ENCODE data around the gene HNRNPA1L2. TPM values are rescaled to one million over a fixed set of nuclear protein-coding genes. Genes with fewer than 3 reads are reported as not detected.
A peak's percentile ranks its signal among the peaks of the same experiment; 100 is the strongest.
"Not testable (repeated sequence)": the region's sequence is repeated elsewhere in the genome, so short reads cannot be mapped to it uniquely, and the experiment has no call there.

The HNRNPA1L2 gene
- total RNA-seq, 2 experiments from 2014 or later, result 6.2 to 6.7 TPM

GRCh38 chr13:52652196-52652979 is 10.2 kb downstream of the HNRNPA1L2 start, which contains the start of gene SUGT1:
TSS of gene SUGT1 (plus strand) at chr13:52652836. CDS start at chr13:52652921, 85 bp downstream.
- no peaks in the 10 kb centered on the region for H3K9me3 Mint-ChIP-seq
- H3K4me3 Mint-ChIP-seq, result no peak within 1 kb of the TSS
- H3K27me3 Mint-ChIP-seq (ENCODE audit: low read depth), result no peaks in the 10 kb centered on the region
- CTCF ChIA-PET, result interaction anchor here (0.7 to 2.5 kb wide), 9 partner anchors 8 to 201 kb away, joined by 3 to 15 read pairs (median 3); no protein-coding TSS in a partner anchor
- no peak within 1 kb of the TSS for H3K27ac Mint-ChIP-seq
- intact Hi-C loops (cut with micrococcal nuclease), result loop anchor here (1.0 to 5.0 kb wide), 9 partner anchors 35 to 1199 kb away; partner anchors contain the start of genes ALG11, ATP7B, CKAP2 and INTS6
- H3K36me3 Mint-ChIP-seq (ENCODE audit: low read depth), result peaks cover 14% of the 10 kb centered on the region
- peak; percentile 95 for DNase-seq
- H3K4me1 Mint-ChIP-seq (ENCODE audit: low read depth), result peaks cover 14% of the 10 kb centered on the region

- intact Hi-C loops (cut with micrococcal nuclease), result loop anchor here (1.0 to 5.0 kb wide), 9 partner anchors 36 to 1200 kb away; partner anchors contain the start of genes ALG11, ATP7B, CKAP2 and INTS6
- H3K9me3 Mint-ChIP-seq, result no peaks in the 10 kb centered on the region
- peaks cover 14% of the 10 kb centered on the region for H3K36me3 Mint-ChIP-seq (ENCODE audit: low read depth)
- CTCF ChIA-PET, result interaction anchor here (0.7 to 2.5 kb wide), 10 partner anchors 9 to 202 kb away, joined by 3 to 15 read pairs (median 3); no protein-coding TSS in a partner anchor
- H3K27me3 Mint-ChIP-seq (ENCODE audit: low read depth), result no peaks in the 10 kb centered on the region
- H3K4me3 Mint-ChIP-seq, result no peak overlapping the region
- no peak overlapping the region for H3K27ac Mint-ChIP-seq
- peaks cover 14% of the 10 kb centered on the region for H3K4me1 Mint-ChIP-seq (ENCODE audit: low read depth)
- DNase-seq, result no peak
Measured at GRCh38 chr13:52652980-52653303, 10.7 kb downstream of the HNRNPA1L2 start.

- no peak for DNase-seq
- no peak overlapping the region for H3K27ac Mint-ChIP-seq
- no peaks in the 10 kb centered on the region for H3K9me3 Mint-ChIP-seq
- H3K36me3 Mint-ChIP-seq (ENCODE audit: low read depth), result peaks cover 10% of the 10 kb centered on the region
- peaks cover 17% of the 10 kb centered on the region for H3K4me1 Mint-ChIP-seq (ENCODE audit: low read depth)
- CTCF ChIA-PET, result no interaction called here
- H3K27me3 Mint-ChIP-seq (ENCODE audit: low read depth), result no peaks in the 10 kb centered on the region
- no peak overlapping the region for H3K4me3 Mint-ChIP-seq
- intact Hi-C loops (cut with micrococcal nuclease), result no loop called here
Measured at GRCh38 chr13:52659340-52659739, 17.1 kb downstream of the HNRNPA1L2 start.

- Mint-ChIP-seq H3K4me1 (ENCODE audit: low read depth) (peaks cover 16% of the 10 kb centered on the region), H3K27me3 (ENCODE audit: low read depth) (no peaks in the 10 kb centered on the region), H3K36me3 (ENCODE audit: low read depth) (peaks cover 23% of the 10 kb centered on the region), H3K4me3 (no peak overlapping the region), H3K27ac (no peak overlapping the region), H3K9me3 (no peaks in the 10 kb centered on the region)
- CTCF ChIA-PET, result interaction anchor here (0.7 to 3.8 kb wide), 3 partner anchors 13 to 240 kb away, joined by 3 to 15 read pairs (median 5); no protein-coding TSS in a partner anchor
- intact Hi-C loops (cut with micrococcal nuclease), result loop anchor here (2.0 kb wide), 1 partner anchor 183 kb away; no protein-coding TSS in a partner anchor
- no peak for DNase-seq
Measured at GRCh38 chr13:52664272-52664671, 22.0 kb downstream of the HNRNPA1L2 start.

GRCh38 chr13:52665325-52665724 is 23.1 kb downstream of the HNRNPA1L2 start:
- DNase-seq, result no peak
- H3K27me3 Mint-ChIP-seq (ENCODE audit: low read depth), result no peaks in the 10 kb centered on the region

GRCh38 chr13:52669677-52670076 is 27.4 kb downstream of the HNRNPA1L2 start:
- CTCF ChIA-PET, result no interaction called here
- peaks cover 5% of the 10 kb centered on the region for H3K4me1 Mint-ChIP-seq (ENCODE audit: low read depth)
- no peaks in the 10 kb centered on the region for H3K9me3 Mint-ChIP-seq
- H3K36me3 Mint-ChIP-seq (ENCODE audit: low read depth), result peaks cover 25% of the 10 kb centered on the region
- H3K27me3 Mint-ChIP-seq (ENCODE audit: low read depth), result no peaks in the 10 kb centered on the region
- H3K27ac Mint-ChIP-seq, result no peak overlapping the region
- H3K4me3 Mint-ChIP-seq, result no peak overlapping the region
- no peak for DNase-seq
- intact Hi-C loops (cut with micrococcal nuclease), result loop anchor here (5.0 kb wide), 2 partner anchors 68 to 298 kb away; partner anchors contain the start of gene CNMD

More at GRCh38 chr13:52665325-52665724, 23.1 kb downstream of the HNRNPA1L2 start:
- Mint-ChIP-seq H3K27ac (no peak overlapping the region), H3K36me3 (ENCODE audit: low read depth) (peaks cover 21% of the 10 kb centered on the region), H3K4me3 (no peak overlapping the region), H3K4me1 (ENCODE audit: low read depth) (peaks cover 10% of the 10 kb centered on the region), H3K9me3 (no peaks in the 10 kb centered on the region)
- intact Hi-C loops (cut with micrococcal nuclease), result loop anchor here (1.0 to 5.0 kb wide), 4 partner anchors 72 to 302 kb away; partner anchors contain the start of gene CNMD
- CTCF ChIA-PET, result interaction anchor here (0.6 to 3.8 kb wide), 9 partner anchors 8 to 1499 kb away, joined by 3 to 15 read pairs (median 5); partner anchors contain the start of gene SUGT1

GRCh38 chr13:52670726-52671125 is 28.5 kb downstream of the HNRNPA1L2 start:
- Mint-ChIP-seq H3K27me3 (ENCODE audit: low read depth) (no peaks in the 10 kb centered on the region), H3K9me3 (no peaks in the 10 kb centered on the region), H3K27ac (no peak overlapping the region), H3K36me3 (ENCODE audit: low read depth) (peaks cover 26% of the 10 kb centered on the region), H3K4me3 (no peak overlapping the region), H3K4me1 (ENCODE audit: low read depth) (peaks cover 5% of the 10 kb centered on the region)
- DNase-seq, result no peak
- CTCF ChIA-PET, result no interaction called here
- intact Hi-C loops (cut with micrococcal nuclease), result no loop called here

- no peak for DNase-seq
- no peak overlapping the region for H3K27ac Mint-ChIP-seq
- H3K9me3 Mint-ChIP-seq, result no peaks in the 10 kb centered on the region
- H3K27me3 Mint-ChIP-seq (ENCODE audit: low read depth), result no peaks in the 10 kb centered on the region
- H3K36me3 Mint-ChIP-seq (ENCODE audit: low read depth), result peaks cover 31% of the 10 kb centered on the region
- intact Hi-C loops (cut with micrococcal nuclease), result no loop called here
- no peak overlapping the region for H3K4me3 Mint-ChIP-seq
- peaks cover 6% of the 10 kb centered on the region for H3K4me1 Mint-ChIP-seq (ENCODE audit: low read depth)
- CTCF ChIA-PET, result no interaction called here
Measured at GRCh38 chr13:52673465-52673864, 31.2 kb downstream of the HNRNPA1L2 start.

- Mint-ChIP-seq H3K9me3 (no peaks in the 10 kb centered on the region), H3K27ac (no peak overlapping the region), H3K27me3 (ENCODE audit: low read depth) (no peaks in the 10 kb centered on the region), H3K4me3 (no peak overlapping the region), H3K4me1 (ENCODE audit: low read depth) (peaks cover 4% of the 10 kb centered on the region), H3K36me3 (ENCODE audit: low read depth) (peaks cover 32% of the 10 kb centered on the region)
- intact Hi-C loops (cut with micrococcal nuclease), result no loop called here
- CTCF ChIA-PET, result interaction anchor here (0.6 to 3.0 kb wide), 2 partner anchors 14 to 305 kb away, joined by 4 to 15 read pairs; no protein-coding TSS in a partner anchor
- DNase-seq, result no peak
Measured at GRCh38 chr13:52677823-52678222, 35.6 kb downstream of the HNRNPA1L2 start.

GRCh38 chr13:52685806-52686205 is 43.6 kb downstream of the HNRNPA1L2 start:
- H3K4me1 Mint-ChIP-seq (ENCODE audit: low read depth); intact Hi-C loops (cut with micrococcal nuclease); H3K9me3 Mint-ChIP-seq: not testable (repeated sequence)

GRCh38 chr13:52686376-52686775 is 44.1 kb downstream of the HNRNPA1L2 start:
- H3K27me3 Mint-ChIP-seq (ENCODE audit: low read depth), result no peaks in the 10 kb centered on the region
- peaks cover 38% of the 10 kb centered on the region for H3K36me3 Mint-ChIP-seq (ENCODE audit: low read depth)
- no peak overlapping the region for H3K27ac Mint-ChIP-seq
- no peak for DNase-seq
- H3K4me1 Mint-ChIP-seq (ENCODE audit: low read depth), result no peaks in the 10 kb centered on the region
- CTCF ChIA-PET, result no interaction called here
- no peaks in the 10 kb centered on the region for H3K9me3 Mint-ChIP-seq
- intact Hi-C loops (cut with micrococcal nuclease), result no loop called here
- no peak overlapping the region for H3K4me3 Mint-ChIP-seq

More at GRCh38 chr13:52685806-52686205, 43.6 kb downstream of the HNRNPA1L2 start:
- H3K27me3 Mint-ChIP-seq (ENCODE audit: low read depth); DNase-seq; H3K27ac Mint-ChIP-seq; CTCF ChIA-PET; H3K4me3 Mint-ChIP-seq: not testable (repeated sequence)
- peaks cover 35% of the 10 kb centered on the region for H3K36me3 Mint-ChIP-seq (ENCODE audit: low read depth)
